ENCODE data around the gene FGF2.
"Not testable (repeated sequence)": the region's sequence is repeated elsewhere in the genome, so short reads cannot be mapped to it uniquely, and the experiment has no call there.

FGF2 gene

GRCh38 chr4:122858705-122859104, 32.1 kb downstream of the FGF2 start:
- TF ChIP-seq GABPA (IDR thresholded peaks at IDR 0.05; ENCODE audit: low read depth) (no peak), POLR2AphosphoS5 (IDR thresholded peaks at IDR 0.05; ENCODE audit: low read depth) (no peak)
- no peak for DNase-seq (ENCODE audit: low read depth in 1 of 2, low spot score in 1 of 2)
- Histone ChIP-seq H3K27me3 (ENCODE audit: insufficient read depth, poor library complexity, severe bottlenecking) (no peaks in the 10 kb centered on the region), H3K4me3 (replicated peaks; ENCODE audit: insufficient read depth, low read length) (no peak overlapping the region), H3K27ac (replicated peaks) (no peak overlapping the region)

DNA sequence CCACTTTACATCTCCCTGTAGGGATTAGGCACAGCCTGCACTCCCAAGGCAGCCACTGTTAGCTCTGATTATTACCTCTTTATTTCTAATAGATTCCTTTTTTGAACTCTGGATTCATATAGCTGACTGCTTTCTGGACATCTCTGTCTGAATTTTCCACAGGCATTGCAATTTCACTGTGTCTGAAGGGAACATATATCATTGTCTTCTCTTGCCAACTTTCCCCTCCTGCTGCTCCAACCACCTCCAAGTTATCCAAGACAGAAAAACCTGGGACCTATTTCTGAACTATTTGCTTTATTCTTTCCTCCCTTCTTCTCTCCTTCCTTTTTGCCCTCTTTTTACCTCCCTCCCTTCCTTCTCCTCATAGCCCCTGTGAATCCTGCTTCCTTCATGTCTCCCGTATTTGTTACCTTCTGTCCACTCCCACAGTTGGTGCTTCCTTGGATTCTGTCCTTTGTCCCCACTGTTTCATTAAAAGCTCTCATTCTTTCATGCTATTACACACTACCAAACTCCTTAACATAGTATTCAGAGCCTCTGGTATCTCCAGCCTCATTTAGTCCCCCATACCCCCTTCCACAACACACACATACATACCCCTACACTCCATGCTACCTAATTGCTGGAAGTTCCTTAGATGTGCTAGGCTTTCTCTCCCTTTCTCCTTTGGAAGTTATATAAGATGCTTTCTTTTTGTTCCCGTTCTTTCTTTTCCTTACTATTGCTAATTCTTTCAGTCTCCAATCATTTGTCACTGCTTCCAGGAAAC, 34.7 kb downstream of the FGF2 start:
- Histone ChIP-seq H3K27me3 (ENCODE audit: insufficient read depth, poor library complexity, severe bottlenecking) (no peaks in the 10 kb centered on the region), H3K4me3 (replicated peaks; ENCODE audit: insufficient read depth, low read length) (no peak overlapping the region), H3K27ac (replicated peaks) (no peak overlapping the region)
- no peak for TF ChIP-seq SPI1 (IDR thresholded peaks at IDR 0.05; ENCODE audit: borderline replicate concordance, low read depth)
- TF ChIP-seq CTCF (IDR thresholded peaks at IDR 0.05; ENCODE audit: insufficient read depth, low read length), result no peak
- no peak for TF ChIP-seq REST (IDR thresholded peaks at IDR 0.05; ENCODE audit: insufficient replicate concordance, low read depth)
- no peak for TF ChIP-seq POLR2AphosphoS5 (IDR thresholded peaks at IDR 0.05; ENCODE audit: low read depth)
- TF ChIP-seq GABPA (IDR thresholded peaks at IDR 0.05; ENCODE audit: low read depth), result no peak
- no peak for DNase-seq (ENCODE audit: low read depth in 1 of 2, low spot score in 1 of 2)

GRCh38 chr4:122863639-122864038, 37.0 kb downstream of the FGF2 start:
- H3K27ac ChIP-seq (replicated peaks), result no peak overlapping the region
- H3K4me3 ChIP-seq (replicated peaks; ENCODE audit: insufficient read depth, low read length), result no peak overlapping the region
- H3K27me3 ChIP-seq (ENCODE audit: insufficient read depth, poor library complexity, severe bottlenecking), result no peaks in the 10 kb centered on the region
- no peak for DNase-seq (ENCODE audit: low read depth in 1 of 2, low spot score in 1 of 2)
- TF ChIP-seq GABPA (IDR thresholded peaks at IDR 0.05; ENCODE audit: low read depth), result no peak
- no peak for TF ChIP-seq POLR2AphosphoS5 (IDR thresholded peaks at IDR 0.05; ENCODE audit: low read depth)

DNA sequence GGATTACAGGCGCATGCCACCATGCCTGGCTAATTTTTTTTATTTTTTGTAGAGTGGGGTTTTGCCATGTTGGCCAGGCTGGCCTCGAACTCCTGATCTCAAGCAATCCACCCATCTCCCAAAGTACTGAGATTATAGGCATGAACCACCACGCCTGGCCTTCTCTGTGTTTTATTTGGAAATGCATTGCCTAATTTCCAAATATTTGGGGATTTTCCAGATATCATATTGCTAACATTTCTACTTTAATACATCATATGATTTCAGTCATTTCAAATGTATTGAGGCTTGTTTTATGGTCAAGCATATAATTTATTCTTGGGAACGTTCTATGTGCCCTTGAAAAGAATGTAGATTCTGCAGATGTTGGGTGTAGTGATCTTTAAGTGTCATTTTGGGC, 38.8 kb downstream of the FGF2 start:
- Histone ChIP-seq H3K27me3 (ENCODE audit: insufficient read depth, poor library complexity, severe bottlenecking) (no peaks in the 10 kb centered on the region), H3K4me3 (replicated peaks; ENCODE audit: insufficient read depth, low read length) (no peak overlapping the region), H3K27ac (replicated peaks) (no peak overlapping the region)
- no peak for TF ChIP-seq GABPA (IDR thresholded peaks at IDR 0.05; ENCODE audit: low read depth)
- no peak for TF ChIP-seq POLR2AphosphoS5 (IDR thresholded peaks at IDR 0.05; ENCODE audit: low read depth)
- TF ChIP-seq REST (IDR thresholded peaks at IDR 0.05; ENCODE audit: insufficient replicate concordance, low read depth), result no peak
- TF ChIP-seq SPI1 (IDR thresholded peaks at IDR 0.05; ENCODE audit: borderline replicate concordance, low read depth), result no peak
- no peak for TF ChIP-seq CTCF (IDR thresholded peaks at IDR 0.05; ENCODE audit: insufficient read depth, low read length)
- no peak for DNase-seq (ENCODE audit: low read depth in 1 of 2, low spot score in 1 of 2)

DNA sequence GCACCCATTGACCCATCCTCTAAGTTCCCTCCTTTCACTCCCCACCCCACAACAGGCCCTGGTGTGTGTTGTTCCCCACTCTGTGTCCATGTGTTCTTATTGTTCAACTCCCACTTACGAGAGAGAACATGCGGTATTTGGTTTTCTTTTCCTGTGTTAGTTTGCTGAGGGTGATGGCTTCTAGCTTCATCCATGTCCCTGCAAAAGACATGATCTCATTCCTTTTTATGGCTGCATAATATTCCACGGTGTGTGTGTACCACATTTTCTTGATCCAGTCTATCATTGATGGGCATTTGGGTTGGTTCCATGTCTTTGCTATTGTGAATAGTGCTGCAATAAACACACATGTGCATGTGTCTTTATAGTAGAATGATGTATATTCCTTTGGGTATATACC, 41.6 kb downstream of the FGF2 start:
- not testable (repeated sequence) for H3K4me3 ChIP-seq (replicated peaks; ENCODE audit: insufficient read depth, low read length); H3K27me3 ChIP-seq (ENCODE audit: insufficient read depth, poor library complexity, severe bottlenecking); DNase-seq (ENCODE audit: low read depth in 1 of 2, low spot score in 1 of 2); H3K27ac ChIP-seq (replicated peaks)

All from HL-60 (cell line).